Peyer's patch (tissue), 4 donors: ENCODE measurements around the gene PCDH20. TPM values are rescaled to one million over a fixed set of nuclear protein-coding genes. Genes with fewer than 3 reads are reported as not detected.

Experiments used
- DNase-seq, 3 donors: peaks; one replicate each; pipeline ENCODE4 v3.0.0-alpha.2; 2017 to 2019
- H3K27ac ChIP-seq, 4 donors: fragments of 200-600 bp; sonication (generic); one replicate each; pipeline ENCODE4 v1.5.1; 2016 to 2019
- H3K27me3 ChIP-seq, 2 donors: fragments of 200-600 bp; sonication (generic); one replicate each; pipeline ENCODE4 v1.5.1; 2019
- H3K36me3 ChIP-seq, 3 donors: fragments of 200-600 bp; sonication (generic); one replicate each; pipeline ENCODE4 v1.5.1; 2016 to 2019
- H3K4me1 ChIP-seq, 4 donors: fragments of 200-600 bp; sonication (generic); one replicate each; pipeline ENCODE4 v1.5.1; 2016 to 2019
- H3K4me3 ChIP-seq, 4 donors: fragments of 200-600 bp; sonication (generic); 1 replicate in 3 of 4; 2 replicates in 1 of 4; pipeline ENCODE4 v1.5.1; 2016 to 2019; ENCODE audit warnings: mild to moderate bottlenecking in 1 of 4
- H3K9me3 ChIP-seq, 4 donors: fragments of 200-600 bp; sonication (generic); one replicate each; pipeline ENCODE4 v1.5.1; 2016 to 2019; ENCODE audit warnings: mild to moderate bottlenecking in 1 of 4
- POLR2A ChIP-seq, 2 donors: fragments of 450-650 bp; IDR thresholded peaks; one replicate each; pipeline ENCODE4 v1.5.1; 2017; ENCODE audit warnings: antibody characterized with exemption in 2 of 2, mild to moderate bottlenecking in 2 of 2, moderate library complexity in 2 of 2
- total RNA-seq, 4 donors: library from RNA; depleted of rRNA; stranded (reverse); fragments of >200 nt; gene quantifications; one replicate each; pipeline ENCODE4 v1.1.0, GENCODE V29; 2016
- TF ChIP-seq, protein P1 (sequence below), 6 experiments: fragments of 450-650 bp in 4 of 6; fragments of 200-600 bp in 2 of 6; sonication (generic) in 1 of 6; IDR thresholded peaks; one replicate each; pipeline ENCODE4 v1.5.1; 2017 to 2019; ENCODE audit warnings: antibody characterized with exemption in 6 of 6, mild to moderate bottlenecking in 3 of 6, moderate library complexity in 1 of 6

The PCDH20 gene, protein sequence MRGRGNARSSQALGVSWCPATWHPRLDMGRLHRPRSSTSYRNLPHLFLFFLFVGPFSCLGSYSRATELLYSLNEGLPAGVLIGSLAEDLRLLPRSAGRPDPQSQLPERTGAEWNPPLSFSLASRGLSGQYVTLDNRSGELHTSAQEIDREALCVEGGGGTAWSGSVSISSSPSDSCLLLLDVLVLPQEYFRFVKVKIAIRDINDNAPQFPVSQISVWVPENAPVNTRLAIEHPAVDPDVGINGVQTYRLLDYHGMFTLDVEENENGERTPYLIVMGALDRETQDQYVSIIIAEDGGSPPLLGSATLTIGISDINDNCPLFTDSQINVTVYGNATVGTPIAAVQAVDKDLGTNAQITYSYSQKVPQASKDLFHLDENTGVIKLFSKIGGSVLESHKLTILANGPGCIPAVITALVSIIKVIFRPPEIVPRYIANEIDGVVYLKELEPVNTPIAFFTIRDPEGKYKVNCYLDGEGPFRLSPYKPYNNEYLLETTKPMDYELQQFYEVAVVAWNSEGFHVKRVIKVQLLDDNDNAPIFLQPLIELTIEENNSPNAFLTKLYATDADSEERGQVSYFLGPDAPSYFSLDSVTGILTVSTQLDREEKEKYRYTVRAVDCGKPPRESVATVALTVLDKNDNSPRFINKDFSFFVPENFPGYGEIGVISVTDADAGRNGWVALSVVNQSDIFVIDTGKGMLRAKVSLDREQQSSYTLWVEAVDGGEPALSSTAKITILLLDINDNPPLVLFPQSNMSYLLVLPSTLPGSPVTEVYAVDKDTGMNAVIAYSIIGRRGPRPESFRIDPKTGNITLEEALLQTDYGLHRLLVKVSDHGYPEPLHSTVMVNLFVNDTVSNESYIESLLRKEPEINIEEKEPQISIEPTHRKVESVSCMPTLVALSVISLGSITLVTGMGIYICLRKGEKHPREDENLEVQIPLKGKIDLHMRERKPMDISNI
- 1 to 10 TPM in 1 of 4 donors, under 1 TPM in 2, not detected in 1; 0.35 to 1.2 (median 0.80) TPM for total RNA-seq

DNA sequence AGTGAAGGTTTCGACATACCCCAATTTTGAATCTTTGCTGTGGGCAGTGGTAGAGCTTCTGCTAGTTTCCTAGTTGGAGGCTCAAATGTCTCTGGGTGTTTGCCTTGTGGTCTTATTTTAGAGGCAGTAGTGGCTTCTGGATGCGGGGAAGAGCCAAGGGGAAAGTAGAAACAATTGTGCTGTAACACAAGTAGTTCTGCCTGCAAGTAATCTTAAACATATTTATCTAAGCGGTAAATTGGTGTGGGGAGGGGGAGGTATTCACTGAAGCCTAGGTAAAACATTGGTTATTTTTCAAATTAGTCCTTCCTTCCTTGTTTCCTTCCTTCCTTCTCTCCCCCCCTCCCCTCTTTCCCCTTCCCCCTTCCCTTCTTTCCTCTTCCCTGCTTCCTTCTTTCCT lies at the start of gene PCDH20:
Gene PCDH20, minus strand, starts transcription at position 101 of the 400 bp plus-strand sequence. CDS start 691 bp downstream, outside the sequence.
- Histone ChIP-seq H3K4me1 (peaks cover 0 to 10% (median 0%) of the 10 kb centered on the region in 4 donors), H3K9me3 (no peaks in the 10 kb centered on the region), H3K4me3 (peak within 1 kb of the TSS in 2 of 4 donors; percentile 40 to 49), H3K27ac (no peak within 1 kb of the TSS), H3K36me3 (no peaks in the 10 kb centered on the region), H3K27me3 (no peaks in the 10 kb centered on the region)
- no peak for DNase-seq
- TF ChIP-seq, protein P1, sequence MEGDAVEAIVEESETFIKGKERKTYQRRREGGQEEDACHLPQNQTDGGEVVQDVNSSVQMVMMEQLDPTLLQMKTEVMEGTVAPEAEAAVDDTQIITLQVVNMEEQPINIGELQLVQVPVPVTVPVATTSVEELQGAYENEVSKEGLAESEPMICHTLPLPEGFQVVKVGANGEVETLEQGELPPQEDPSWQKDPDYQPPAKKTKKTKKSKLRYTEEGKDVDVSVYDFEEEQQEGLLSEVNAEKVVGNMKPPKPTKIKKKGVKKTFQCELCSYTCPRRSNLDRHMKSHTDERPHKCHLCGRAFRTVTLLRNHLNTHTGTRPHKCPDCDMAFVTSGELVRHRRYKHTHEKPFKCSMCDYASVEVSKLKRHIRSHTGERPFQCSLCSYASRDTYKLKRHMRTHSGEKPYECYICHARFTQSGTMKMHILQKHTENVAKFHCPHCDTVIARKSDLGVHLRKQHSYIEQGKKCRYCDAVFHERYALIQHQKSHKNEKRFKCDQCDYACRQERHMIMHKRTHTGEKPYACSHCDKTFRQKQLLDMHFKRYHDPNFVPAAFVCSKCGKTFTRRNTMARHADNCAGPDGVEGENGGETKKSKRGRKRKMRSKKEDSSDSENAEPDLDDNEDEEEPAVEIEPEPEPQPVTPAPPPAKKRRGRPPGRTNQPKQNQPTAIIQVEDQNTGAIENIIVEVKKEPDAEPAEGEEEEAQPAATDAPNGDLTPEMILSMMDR (IDR thresholded peaks at IDR 0.05), result no peak
- no peak for TF ChIP-seq POLR2A (IDR thresholded peaks at IDR 0.05)

DNA sequence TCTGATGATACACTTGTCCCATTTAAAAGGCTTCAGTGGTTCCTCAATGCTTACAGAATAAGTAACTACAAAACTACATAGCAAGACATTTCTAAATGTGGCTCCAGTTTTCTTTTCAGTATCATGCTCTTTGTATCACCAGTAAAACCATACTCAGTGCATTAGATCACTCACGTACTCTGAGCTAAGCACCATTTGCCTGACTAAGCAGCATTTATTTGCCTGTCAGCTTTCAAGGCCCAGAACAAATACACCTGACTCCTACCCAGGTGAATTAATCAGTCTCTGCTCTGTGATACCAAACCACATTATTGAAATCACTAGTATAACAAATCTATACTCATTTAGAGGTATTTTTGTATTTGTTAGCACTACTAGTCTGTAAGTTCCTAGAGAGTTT lies 47.4 kb upstream of the PCDH20 start:
- TF ChIP-seq, protein P1 (IDR thresholded peaks at IDR 0.05), result no peak
- no peak for TF ChIP-seq POLR2A (IDR thresholded peaks at IDR 0.05)

DNA sequence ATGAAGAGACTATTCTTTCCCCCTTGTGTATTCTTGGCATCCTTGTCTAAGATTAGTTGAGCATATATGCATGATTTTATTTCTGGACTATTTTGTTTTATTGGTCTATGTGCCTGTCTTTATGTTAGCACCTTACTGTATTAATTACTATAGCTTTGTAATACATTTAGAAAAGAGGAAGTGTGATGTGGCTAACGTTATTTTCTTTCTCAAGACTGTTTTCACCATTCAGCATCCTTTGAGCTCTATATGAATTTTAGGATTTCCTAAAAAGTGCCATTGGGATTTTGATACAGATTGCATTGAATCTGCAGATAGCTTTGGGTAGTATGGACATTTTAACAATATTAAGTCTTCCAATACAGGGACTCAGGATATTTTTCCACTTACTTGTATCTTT lies 37.5 kb upstream of the PCDH20 start:
- Histone ChIP-seq H3K9me3 (no peaks in the 10 kb centered on the region), H3K4me1 (no peaks in the 10 kb centered on the region), H3K27ac (no peak overlapping the region), H3K27me3 (no peaks in the 10 kb centered on the region), H3K4me3 (no peak overlapping the region), H3K36me3 (no peaks in the 10 kb centered on the region)
- no peak for DNase-seq
- TF ChIP-seq POLR2A (IDR thresholded peaks at IDR 0.05), result no peak
- TF ChIP-seq, protein P1 (IDR thresholded peaks at IDR 0.05), result no peak

More for the DNA sequence above, 47.4 kb upstream of the PCDH20 start:
- DNase-seq, result no peak
- no peaks in the 10 kb centered on the region for H3K4me1 ChIP-seq
- H3K4me3 ChIP-seq, result no peak overlapping the region
- no peaks in the 10 kb centered on the region for H3K27me3 ChIP-seq
- H3K36me3 ChIP-seq, result no peaks in the 10 kb centered on the region
- no peaks in the 10 kb centered on the region for H3K9me3 ChIP-seq
- no peak overlapping the region for H3K27ac ChIP-seq

DNA sequence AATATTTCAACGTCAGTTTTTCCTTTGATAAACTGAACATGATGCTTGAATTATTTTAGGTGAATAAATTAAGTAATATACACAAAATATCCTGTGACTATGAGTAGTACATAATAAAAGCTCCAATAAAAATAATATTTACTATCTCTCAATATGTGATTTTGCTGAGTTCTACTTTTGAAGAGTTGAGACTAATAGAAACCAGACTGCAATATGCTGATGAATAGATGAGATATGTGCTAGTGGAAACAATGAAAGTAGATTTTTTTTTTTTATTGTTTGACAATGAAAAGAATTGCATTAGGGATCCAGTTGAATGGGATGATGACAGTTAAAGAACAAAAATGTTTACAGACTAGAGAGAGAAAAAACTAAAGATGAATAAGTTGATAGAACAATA lies 16.4 kb upstream of the PCDH20 start:
- DNase-seq, result no peak
- Histone ChIP-seq H3K4me1 (no peaks in the 10 kb centered on the region), H3K36me3 (no peaks in the 10 kb centered on the region), H3K9me3 (no peaks in the 10 kb centered on the region), H3K27ac (no peak overlapping the region), H3K4me3 (no peak overlapping the region), H3K27me3 (no peaks in the 10 kb centered on the region)
- no peak for TF ChIP-seq POLR2A (IDR thresholded peaks at IDR 0.05)
- TF ChIP-seq, protein P1 (IDR thresholded peaks at IDR 0.05), result no peak

DNA sequence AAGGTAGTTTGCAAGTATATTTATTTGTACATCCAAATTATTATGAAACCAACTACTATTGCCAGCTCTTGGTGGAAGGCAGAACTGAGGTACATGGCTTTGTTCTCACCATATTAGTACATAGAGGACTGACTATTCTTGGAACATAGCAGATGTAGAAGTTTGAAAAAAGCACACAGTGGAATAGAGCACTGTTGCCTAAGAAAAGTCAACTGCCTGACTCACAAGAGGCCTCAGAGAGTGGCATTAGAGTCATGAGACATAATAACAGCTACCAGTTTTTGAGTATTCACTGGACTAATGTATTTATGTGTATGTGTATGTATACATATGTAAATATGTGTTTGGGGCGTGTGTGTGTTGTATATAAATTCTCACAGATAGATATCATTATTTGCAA lies 8.3 kb upstream of the PCDH20 start:
- H3K4me1 ChIP-seq, result no peaks in the 10 kb centered on the region
- DNase-seq, result no peak
- no peak overlapping the region for H3K27ac ChIP-seq
- H3K9me3 ChIP-seq, result no peaks in the 10 kb centered on the region
- TF ChIP-seq POLR2A (IDR thresholded peaks at IDR 0.05), result no peak
- TF ChIP-seq, protein P1 (IDR thresholded peaks at IDR 0.05), result no peak
- no peak overlapping the region for H3K4me3 ChIP-seq
- no peaks in the 10 kb centered on the region for H3K36me3 ChIP-seq
- H3K27me3 ChIP-seq, result no peaks in the 10 kb centered on the region
